ENCODE results near the gene PTN. TPM values are rescaled to one million over a fixed set of nuclear protein-coding genes. Genes with fewer than 3 reads are reported as not detected.

The PTN gene
- total and polyA plus RNA-seq, 10 of the 15 experiments (the other 5 are each of a cell fraction or from before 2014, with no cell fraction given), result 0.09 to 1.2 (median 0.13) TPM; not detected in 7

- intact Hi-C loops (cut with micrococcal nuclease; ENCODE audit: unreplicated experiment) (no loop called here), in situ Hi-C loops (cut with MboI) (no loop called here)
- no TSS peak for BruUV-seq (replicated peaks)
- ATAC-seq (no peak), FAIRE-seq (no peak), DNase-seq (ENCODE audit: low read depth, low spot score) (no peak)
- Histone ChIP-seq H2AFZ (ENCODE audit: control insufficient read depth, low read depth, low read length) (no peak overlapping the region), H3K27ac (ENCODE audit: control insufficient read depth, insufficient read depth) (no peak overlapping the region), H3K9ac (ENCODE audit: control insufficient read depth, insufficient read depth, low read length) (no peak overlapping the region), H3K36me3 (ENCODE audit: control insufficient read depth in 2 of 2, insufficient read depth in 2 of 2, low read length in 1 of 2) (no peaks in the 10 kb centered on the region), H4K20me1 (ENCODE audit: control insufficient read depth, insufficient read depth) (no peaks in the 10 kb centered on the region), H3K4me3 (no peak overlapping the region), H3K79me2 (ENCODE audit: control insufficient read depth, insufficient read depth, low read length) (no peaks in the 10 kb centered on the region), H3K4me2 (ENCODE audit: control insufficient read depth, insufficient read depth) (no peak overlapping the region), H3K27me3 (replicated peaks in 1 of 2; ENCODE audit: control insufficient read depth in 2 of 2, insufficient read depth in 2 of 2, low read length in 1 of 2) (no peaks in the 10 kb centered on the region), H3K9me3 (replicated peaks; ENCODE audit: control insufficient read depth, insufficient read depth, low read length) (no peaks in the 10 kb centered on the region), H3K4me1 (ENCODE audit: control insufficient read depth, insufficient read depth, low read length) (no peaks in the 10 kb centered on the region)
- CTCF ChIA-PET, result interaction anchor here (0.7 to 1.7 kb wide), 2 partner anchors 12 to 196 kb away, joined by 3 to 4 read pairs; no protein-coding TSS in a partner anchor
- POLR2A ChIA-PET, result no interaction called here
- WGBS (ENCODE audit: insufficient coverage, insufficient replicate concordance, low lambda C conversion rate, missing lambda C conversion rate), result 0% methylated on average over 2 of the region's 2 CpGs
- SMC1A ChIA-PET (ENCODE audit: uncharacterized antibody, unreplicated experiment), result interaction anchor here (0.6 kb wide), 1 partner anchor 468 kb away, joined by 3 read pairs; no protein-coding TSS in a partner anchor
- RAD21 ChIA-PET (ENCODE audit: unreplicated experiment), result no interaction called here
- TF ChIP-seq RBBP5 (conservative IDR thresholded peaks at IDR 0.05) (no peak), FOS (IDR thresholded peaks at IDR 0.05; ENCODE audit: borderline replicate concordance, extremely low read depth, insufficient read length) (no peak), RAD21 (IDR thresholded peaks at IDR 0.05; ENCODE audit: insufficient read depth, low read depth, low read length) (no peak), HDGF (IDR thresholded peaks at IDR 0.05) (no peak), POU2F2 (IDR thresholded peaks at IDR 0.05; ENCODE audit: borderline replicate concordance, low read depth, low read length) (no peak), SKIL (IDR thresholded peaks at IDR 0.05; ENCODE audit: low read depth, poor library complexity, severe bottlenecking) (no peak), CREB1 (IDR thresholded peaks at IDR 0.05; ENCODE audit: low read depth) (no peak), ATF2 (IDR thresholded peaks at IDR 0.05; ENCODE audit: low read length) (no peak), NRF1 (conservative IDR thresholded peaks at IDR 0.05; ENCODE audit: low read depth, low read length) (no peak), BCL3 (IDR thresholded peaks at IDR 0.05; ENCODE audit: borderline replicate concordance, insufficient read depth, low read depth, low read length, poor library complexity, severe bottlenecking) (no peak), TCF3 (IDR thresholded peaks at IDR 0.05; ENCODE audit: borderline replicate concordance, insufficient read depth, low read depth, low read length) (no peak), SMAD1 (IDR thresholded peaks at IDR 0.05; ENCODE audit: low read depth, partially characterized antibody) (no peak), NR2C2 (IDR thresholded peaks at IDR 0.05; ENCODE audit: borderline replicate concordance, control insufficient read depth, insufficient read length, low read depth) (no peak), YY1 (IDR thresholded peaks at IDR 0.05; ENCODE audit: low read depth, low read length) (no peak)
- TF ChIP-seq, protein P1, sequence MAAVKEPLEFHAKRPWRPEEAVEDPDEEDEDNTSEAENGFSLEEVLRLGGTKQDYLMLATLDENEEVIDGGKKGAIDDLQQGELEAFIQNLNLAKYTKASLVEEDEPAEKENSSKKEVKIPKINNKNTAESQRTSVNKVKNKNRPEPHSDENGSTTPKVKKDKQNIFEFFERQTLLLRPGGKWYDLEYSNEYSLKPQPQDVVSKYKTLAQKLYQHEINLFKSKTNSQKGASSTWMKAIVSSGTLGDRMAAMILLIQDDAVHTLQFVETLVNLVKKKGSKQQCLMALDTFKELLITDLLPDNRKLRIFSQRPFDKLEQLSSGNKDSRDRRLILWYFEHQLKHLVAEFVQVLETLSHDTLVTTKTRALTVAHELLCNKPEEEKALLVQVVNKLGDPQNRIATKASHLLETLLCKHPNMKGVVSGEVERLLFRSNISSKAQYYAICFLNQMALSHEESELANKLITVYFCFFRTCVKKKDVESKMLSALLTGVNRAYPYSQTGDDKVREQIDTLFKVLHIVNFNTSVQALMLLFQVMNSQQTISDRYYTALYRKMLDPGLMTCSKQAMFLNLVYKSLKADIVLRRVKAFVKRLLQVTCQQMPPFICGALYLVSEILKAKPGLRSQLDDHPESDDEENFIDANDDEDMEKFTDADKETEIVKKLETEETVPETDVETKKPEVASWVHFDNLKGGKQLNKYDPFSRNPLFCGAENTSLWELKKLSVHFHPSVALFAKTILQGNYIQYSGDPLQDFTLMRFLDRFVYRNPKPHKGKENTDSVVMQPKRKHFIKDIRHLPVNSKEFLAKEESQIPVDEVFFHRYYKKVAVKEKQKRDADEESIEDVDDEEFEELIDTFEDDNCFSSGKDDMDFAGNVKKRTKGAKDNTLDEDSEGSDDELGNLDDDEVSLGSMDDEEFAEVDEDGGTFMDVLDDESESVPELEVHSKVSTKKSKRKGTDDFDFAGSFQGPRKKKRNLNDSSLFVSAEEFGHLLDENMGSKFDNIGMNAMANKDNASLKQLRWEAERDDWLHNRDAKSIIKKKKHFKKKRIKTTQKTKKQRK (IDR thresholded peaks at IDR 0.05; ENCODE audit: low read depth, low read length), result no peak
These were observed 85.0 kb downstream of the PTN start for GRCh38 chr7:137258552-137258951.
